Activated T-cell treated with anti-CD3 and anti-CD28 coated beads for 48 hours (primary cell): ENCODE data around the gene PLIN5.

Source experiments
- DNase-seq: peaks from one replicate; pipeline ENCODE4 v3.0.0-alpha.2; 2020; ENCODE audit warnings: low read depth

PLIN5 gene

DNA sequence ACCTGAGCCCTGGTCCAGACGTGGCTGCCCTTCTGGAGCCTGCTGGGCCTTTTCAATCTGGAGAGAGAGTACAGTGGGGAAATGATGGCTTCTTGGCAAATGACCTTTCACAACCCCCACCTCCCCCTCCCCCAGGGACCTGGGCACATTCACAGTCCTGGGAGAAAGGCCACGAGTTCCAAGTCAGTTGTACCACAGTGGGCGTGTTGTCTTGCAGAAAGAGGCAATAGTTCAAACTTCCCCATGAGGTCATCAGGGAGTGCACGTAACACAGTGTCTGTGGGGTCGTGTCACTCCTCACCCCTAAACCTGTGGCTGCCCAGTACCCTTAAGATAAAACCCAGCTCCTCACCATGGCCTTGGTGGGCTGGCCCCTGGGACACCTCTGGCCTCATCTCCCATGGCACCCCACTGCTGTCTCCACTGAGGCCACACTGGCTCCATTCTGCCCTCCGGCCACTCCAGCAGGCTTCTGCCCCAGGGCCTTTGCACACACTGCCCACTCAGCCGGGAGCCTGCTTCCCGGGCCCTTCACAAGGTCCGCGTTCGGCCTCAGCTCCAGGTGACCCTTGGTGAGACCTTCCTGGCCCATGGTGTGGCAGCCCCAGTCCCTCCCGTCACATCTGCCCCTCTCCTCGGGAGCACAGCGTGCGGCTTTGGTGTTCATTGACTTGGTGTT lies 30.0 kb downstream of the PLIN5 start:
- no peak for DNase-seq

DNA sequence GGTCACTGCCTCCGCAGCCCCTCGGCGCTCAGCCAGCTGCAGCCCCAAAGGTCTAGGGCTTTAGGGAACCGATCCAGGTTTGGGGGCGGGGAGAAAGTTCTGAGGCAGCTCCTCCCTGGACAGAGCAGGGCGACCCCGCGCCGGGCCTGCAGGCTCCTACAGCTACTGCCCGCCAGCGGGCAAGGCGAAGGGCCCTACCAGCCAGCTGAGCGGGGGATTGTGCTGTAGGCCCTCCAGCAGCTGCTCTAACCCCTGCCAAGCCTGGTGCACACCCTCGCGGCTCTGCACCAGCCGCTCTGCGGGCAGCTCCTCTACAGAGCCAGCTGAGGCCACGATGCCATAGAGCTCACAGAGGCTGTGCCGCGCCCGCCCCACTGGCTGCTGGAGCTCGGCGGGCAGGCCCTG lies 30.7 kb downstream of the PLIN5 start:
- no peak for DNase-seq

DNA sequence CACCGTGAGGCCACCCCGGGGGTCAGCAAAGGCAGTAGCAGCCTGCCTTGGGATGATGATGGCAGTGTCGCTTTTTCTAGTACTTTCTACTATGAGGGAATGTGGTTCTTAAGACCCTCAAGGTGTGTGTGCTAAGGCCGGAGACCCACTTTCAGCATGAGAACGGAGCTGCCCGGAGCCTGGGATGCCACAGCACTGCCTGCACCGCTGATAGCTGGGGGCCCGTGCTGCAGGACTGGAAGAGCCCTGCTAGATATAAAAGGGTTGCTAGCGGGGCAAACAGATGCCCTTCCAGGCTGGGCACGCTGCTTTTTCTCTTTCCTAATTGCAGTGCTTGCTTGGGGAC lies 31.2 kb downstream of the PLIN5 start:
- DNase-seq, result no peak

DNA sequence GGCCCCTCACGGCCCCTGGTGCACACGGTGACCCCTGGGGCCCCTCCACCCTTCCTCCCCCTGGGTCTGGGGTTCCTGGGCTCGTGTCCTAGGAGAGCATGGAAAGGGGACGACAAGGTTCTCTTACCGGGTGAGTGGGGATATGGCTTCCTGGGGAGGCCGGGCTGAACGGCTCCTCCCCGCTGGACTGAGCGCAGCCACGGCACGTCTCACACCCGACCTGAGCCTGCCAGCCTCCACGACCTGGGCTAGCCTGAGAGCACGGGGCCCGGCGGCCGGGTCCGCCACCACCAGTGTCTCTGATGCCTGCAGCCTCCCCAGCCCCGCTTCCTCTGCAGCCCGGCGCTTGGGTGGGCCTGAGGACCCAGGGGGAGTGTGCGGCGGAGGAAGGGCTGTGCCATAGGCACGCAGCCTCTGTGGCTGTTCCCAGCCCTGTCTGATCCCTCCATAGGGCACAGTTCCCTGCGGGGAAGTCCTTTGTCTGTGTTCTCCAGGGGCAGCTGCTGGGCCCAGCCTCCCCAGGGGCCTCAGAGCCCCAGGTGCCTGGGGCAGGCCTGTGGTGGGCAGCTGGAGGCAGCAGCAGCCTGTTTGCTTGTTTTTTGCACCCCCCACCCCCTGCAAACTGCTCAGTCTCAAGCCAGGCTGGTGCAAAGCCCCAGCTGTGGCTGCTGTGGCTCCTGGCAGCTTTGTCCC lies 31.7 kb downstream of the PLIN5 start:
- DNase-seq, result no peak

DNA sequence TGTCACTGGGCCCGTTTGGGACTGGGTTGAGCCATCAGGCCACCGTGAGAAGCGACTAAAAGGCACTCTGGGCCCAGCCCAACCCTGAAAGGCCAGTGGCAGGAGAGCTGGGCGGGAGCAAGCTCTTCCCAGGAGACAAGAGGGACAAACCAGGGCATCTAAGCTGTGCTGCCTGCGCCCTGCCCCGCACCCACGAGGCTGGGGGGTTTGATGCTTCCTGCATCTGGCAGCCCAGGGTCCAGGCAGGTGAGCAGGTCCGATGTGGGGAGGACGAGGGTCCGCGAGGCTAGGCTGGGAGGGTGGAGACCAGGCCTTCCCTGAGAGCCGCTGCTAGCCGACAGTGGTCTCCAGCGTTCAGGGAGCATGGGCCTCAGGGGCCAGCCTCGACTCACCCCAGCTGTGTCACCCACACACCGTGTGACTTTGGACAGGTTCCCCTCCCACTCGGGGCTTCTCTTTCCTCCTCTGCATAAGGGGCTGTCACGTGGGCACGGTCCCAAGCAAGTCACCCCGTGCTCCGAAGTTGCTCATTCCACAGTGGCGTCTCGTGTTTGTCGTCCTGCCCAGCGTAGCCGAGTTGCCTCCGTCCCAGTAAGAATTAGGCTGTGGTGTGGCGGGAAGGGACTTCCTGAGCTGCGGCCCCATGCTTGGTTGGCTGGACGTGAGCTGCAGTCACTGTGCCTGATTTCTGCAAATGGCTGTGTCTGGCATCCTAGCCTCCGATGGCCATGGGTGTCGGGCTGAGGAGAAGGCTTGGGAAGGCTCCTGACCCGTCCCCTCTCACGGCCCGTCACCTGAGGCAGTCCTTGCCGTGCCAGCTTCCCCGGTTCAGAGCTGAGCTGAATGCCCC lies 32.5 kb downstream of the PLIN5 start:
- no peak for DNase-seq

DNA sequence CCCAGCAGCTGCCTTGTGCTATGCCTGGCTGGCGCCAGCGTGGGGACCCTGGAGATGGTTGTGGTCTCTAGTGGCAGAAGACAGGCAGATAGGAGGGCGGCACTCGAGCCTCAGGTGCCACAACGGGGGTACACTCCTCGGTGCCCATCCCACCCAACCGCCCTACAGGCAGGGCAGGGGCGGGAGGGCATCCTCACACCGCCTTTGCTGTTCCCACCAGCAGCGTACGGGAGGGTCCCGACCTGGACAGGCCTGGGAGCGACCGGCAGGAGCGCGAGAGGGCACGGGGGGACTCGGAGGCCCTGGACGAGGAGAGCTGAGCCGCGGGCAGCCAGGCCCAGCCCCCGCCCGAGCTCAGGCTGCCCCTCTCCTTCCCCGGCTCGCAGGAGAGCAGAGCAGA lies 33.3 kb downstream of the PLIN5 start:
- no peak for DNase-seq

DNA sequence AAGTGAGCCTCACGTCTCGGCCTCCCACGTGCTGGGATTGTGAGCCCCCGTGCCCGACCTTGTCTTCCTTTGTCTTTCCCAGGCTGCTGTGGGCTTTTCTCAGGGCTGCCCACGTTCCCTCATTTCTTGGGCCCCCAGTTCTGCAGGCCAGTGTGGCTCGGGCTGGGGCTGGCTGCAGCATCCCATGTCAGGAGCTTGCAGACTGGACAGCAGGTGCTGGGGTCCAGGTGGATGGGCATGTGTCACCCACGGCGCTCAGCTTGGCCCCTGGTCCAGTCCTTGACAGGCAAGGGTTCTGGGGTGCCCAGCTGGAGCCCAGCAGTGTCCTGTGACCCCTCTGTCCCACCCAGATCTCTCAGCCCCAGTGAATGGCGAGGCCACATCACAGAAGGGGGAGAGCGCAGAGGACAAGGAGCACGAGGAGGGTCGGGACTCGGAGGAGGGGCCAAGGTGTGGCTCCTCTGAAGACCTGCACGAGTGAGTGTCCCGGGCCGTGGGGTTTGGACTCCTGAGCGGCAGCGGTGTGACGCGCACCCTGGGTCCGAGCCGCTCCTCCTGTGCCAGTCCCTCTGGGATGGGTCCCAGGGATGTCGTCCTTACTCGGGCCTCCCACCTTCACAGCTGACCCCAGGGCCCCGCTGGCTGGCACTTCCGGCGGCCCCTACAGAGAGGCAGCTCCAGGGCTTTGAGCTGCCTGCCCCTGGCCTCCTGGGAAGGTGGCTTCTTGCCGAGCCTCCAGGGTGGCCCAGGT lies 34.0 kb downstream of the PLIN5 start:
- DNase-seq, result no peak

DNA sequence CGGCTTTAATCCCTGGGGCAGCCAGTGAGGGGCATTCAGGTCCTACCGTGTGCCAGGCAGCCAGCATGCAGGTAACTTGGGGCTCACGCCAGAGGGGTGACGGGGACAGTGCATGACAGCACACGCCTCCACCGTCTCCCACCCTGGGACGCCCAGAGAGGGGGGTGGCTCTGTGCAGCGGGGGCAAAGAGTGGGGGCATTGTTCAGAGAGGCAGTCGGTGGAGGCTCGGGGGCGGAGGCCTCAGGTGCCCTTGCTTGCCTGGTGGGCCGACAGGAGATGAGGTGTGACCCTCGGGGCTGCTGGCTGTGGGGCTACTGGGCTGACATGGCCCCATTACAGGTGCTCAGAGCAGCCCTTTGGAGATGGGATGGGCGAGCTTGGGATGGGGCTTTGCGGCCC lies 35.2 kb downstream of the PLIN5 start:
- DNase-seq, result no peak

DNA sequence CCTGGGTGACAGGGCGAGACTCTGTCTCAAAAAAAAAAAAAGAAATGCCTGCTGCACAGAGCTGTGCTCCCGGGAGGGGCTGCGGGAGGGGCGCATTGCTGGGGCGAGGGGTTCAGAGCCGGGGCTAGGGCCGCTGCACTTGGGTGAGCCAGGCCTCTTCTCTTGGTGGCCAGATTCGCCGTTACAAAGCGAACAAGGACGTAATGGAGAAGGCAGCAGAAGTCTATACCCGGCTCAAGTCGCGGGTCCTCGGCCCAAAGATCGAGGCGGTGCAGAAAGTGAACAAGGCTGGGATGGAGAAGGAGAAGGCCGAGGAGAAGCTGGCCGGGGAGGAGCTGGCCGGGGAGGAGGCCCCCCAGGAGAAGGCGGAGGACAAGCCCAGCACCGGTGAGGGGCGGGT lies 35.7 kb downstream of the PLIN5 start:
- no peak for DNase-seq

DNA sequence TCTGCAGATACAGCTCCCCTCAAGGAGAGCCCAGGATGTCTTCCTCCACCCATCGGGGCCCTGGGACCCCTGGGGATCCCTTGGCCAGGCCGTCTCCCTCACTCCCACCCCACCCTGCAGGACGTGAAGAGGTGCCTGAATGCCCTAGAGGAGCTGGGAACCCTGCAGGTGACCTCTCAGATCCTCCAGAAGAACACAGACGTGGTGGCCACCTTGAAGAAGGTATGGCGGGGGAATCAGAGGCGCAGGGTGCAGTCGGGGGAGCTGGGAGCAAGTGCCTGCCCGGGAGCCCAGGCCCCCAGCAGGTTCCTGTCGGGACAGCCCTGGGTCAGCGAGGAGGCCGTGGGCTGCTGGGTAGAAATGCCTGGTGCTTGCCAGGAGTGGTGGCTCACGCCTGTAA lies 36.3 kb downstream of the PLIN5 start:
- no peak for DNase-seq

DNA sequence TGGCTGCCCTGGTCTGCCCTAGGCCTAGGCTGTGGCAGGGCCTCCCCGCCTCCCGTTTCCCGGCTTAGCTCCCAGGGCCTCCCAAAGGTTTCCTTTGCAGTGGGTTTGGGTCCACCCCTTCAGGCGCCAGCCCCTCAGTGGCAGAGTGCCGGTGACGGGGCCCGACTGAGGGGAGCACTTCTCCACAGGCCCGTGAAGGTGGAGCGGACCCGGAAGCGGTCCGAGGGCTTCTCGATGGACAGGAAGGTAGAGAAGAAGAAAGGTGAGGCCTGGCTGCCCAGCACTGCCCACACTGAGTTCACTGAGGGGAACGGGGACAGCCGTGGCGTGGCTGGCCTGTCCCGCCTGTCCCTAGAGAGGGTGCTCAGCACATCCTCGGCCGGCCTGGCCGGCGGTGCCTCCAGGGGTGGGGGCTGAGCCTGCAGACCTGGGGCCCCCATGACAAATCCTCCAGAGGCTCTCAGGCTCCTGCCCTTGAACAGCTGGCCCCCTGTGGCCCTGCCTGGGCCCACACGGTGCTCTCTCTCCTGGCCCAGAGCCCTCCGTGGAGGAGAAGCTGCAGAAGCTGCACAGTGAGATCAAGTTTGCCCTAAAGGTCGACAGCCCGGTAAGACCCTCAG lies 37.1 kb downstream of the PLIN5 start:
- DNase-seq, result no peak

DNA sequence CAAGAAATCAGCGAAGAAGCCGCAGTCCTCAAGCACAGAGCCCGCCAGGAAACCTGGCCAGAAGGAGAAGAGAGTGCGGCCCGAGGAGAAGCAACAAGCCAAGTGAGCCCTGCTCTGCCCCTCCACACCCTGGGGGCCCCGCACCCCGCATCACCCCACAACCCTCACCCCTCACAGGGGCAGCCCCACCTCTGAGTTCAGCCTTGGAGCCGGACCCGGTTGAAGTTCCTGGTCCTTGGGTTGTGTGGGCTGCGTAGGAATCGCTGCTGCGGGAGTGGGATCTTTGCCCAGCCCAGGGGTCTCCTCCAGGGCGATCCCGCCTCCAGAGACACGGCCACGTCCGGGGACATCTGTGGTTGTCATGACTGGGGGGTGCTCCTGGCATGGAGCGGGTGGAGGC lies 38.7 kb downstream of the PLIN5 start:
- no peak for DNase-seq

DNA sequence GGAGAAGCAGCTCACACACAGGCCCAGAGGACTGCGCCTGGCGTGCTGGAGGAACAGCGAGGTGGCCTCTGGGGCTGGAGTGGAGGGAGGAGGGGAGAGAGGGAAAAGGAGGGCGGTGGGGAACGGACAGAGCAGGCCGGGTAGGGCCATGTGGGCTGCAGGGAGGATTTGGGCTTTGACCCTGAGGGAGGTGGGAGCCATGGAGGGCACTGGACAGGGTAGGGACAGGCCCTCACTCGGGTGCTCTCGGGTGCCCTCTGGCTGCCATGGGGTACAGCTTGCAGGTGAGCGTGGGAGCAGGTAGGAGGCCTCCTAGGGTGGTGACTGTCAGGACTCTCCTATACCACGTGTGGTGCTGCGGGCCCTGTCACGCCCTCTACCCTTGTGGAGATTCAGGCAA lies 39.6 kb downstream of the PLIN5 start:
- DNase-seq, result no peak

DNA sequence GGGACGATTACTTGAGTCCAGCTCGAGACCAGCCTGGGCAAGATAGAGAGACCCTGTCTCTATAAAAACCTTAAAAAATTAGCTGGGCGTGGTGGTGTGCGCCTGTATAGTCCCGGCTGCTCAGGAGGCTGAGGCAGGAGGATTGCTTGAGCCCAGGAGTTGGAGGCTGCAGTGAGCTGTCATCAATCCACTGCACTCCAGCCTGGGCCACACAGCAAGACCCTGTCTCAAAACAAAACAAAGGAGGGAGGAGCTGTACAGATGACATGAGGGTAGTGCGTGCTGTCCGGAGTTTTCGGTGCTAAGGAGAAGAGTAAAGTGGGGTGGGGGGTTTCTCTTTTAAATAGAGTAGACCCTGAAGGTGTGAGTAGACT lies 40.3 kb downstream of the PLIN5 start:
- no peak for DNase-seq

DNA sequence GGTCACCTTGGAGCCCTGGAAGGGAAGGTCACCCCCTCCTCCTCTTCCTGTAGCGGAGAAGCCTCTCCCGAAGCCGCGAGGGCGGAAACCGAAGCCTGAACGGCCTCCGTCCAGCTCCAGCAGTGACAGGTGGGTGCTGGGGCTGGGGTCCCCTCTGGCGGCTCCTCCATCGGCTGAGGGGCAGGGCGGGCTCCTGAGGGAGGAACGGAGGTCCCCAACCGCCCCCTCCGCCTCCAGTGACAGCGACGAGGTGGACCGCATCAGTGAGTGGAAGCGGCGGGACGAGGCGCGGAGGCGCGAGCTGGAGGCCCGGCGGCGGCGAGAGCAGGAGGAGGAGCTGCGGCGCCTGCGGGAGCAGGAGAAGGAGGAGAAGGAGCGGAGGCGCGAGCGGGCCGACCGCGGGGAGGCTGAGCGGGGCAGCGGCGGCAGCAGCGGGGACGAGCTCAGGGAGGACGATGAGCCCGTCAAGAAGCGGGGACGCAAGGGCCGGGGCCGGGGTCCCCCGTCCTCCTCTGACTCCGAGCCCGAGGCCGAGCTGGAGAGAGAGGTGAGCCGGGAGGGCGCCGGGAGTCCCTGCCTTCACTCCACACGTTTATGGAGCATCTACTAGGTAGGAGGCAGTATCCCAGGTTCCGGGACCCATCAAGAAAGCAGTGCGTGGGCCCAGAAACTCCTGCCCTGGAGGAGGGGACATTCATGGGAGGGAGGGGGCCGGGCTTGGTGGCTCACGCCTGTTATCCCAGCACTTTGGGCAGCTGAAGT lies 40.9 kb downstream of the PLIN5 start:
- DNase-seq, result no peak

DNA sequence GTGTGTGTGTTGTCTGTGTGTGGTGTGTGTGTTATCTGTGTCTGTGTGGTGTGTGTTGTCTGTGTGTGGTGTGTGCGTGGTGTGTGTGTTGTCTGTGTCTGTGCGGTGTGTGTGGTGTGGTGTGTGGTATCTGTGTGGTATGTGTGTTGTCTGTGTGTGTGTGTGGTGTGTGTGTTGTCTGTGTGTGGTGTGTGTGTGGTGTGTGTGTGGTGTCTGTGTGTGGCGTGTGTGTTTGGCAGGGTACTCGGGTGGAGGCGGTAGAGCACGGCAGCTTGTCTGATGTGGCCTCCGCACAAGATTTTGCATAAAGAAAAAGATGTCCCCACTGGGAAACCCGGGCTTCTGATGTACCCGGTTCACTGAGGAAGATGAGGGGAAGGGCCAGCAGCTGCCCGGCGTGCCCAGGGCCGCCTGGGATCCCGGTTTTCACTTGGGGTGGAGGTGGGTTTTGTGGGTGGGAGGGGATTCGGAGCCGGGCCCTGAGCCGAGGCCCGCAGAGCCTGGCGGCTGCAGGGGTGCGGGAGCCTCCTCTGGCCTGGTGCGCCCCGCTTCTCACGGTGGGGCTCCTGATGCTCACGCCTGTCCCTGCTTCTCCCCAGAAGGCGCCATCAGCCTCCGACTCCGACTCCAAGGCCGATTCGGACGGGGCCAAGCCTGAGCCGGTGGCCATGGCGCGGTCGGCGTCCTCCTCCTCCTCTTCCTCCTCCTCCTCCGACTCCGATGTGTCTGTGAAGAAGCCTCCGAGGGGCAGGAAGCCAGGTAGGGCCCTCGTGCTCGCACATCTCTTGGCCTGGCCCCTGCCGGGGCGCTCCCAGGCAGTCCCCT lies 41.7 kb downstream of the PLIN5 start:
- DNase-seq, result no peak

DNA sequence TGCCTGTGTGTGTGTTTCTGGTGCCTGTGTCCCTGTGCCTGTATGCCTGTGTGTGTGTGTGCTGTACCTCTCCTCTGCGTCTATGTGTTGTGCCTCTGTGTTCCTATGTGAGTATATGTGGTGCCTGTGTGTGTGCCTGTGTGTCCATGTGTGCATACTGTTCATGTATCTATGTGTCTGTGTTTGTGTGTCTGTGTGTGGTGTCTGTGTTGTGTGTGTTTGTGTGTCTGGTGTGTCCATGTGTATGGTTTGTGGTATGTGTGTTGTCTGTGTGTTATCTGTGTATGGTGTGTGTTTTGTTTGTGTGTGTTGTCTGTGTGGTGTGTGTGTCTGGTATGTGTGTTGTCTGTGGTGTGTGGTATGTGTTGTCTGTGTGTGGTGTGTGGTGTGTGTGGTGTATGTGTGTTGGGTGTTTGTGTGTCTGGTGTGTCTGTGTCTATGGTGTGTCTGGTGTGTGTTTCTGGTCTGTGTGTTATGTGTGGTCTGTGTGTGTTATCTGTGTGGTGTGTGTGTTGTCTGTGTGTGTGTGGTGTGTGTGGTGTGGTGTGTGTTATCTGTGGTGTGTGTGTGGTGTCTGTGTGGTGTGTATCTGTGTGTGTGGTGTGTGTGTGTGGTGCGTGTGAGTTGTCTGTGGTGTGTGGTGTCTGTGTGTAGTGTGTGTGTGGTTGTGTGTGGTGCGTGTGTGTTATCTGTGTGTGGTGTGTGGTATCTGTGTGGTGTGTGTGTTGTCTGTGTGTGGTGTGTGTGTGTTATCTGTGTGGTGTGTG lies 42.5 kb downstream of the PLIN5 start:
- no peak for DNase-seq

DNA sequence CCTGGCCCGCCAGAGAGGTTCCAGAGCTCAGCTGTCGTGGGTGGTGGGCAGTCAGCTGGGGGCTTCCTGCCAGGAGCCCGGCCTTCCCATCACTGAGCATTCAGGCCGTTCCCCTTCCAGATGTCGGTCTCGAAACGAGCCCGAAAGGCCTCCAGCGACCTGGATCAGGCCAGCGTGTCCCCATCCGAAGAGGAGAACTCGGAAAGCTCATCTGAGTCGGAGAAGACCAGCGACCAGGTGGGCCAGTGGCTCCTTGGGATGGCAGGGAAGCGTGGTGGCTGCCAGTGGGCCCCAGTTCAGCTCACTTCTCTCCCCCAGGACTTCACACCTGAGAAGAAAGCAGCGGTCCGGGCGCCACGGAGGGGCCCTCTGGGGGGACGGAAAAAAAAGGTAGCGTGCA lies 43.6 kb downstream of the PLIN5 start:
- no peak for DNase-seq

DNA sequence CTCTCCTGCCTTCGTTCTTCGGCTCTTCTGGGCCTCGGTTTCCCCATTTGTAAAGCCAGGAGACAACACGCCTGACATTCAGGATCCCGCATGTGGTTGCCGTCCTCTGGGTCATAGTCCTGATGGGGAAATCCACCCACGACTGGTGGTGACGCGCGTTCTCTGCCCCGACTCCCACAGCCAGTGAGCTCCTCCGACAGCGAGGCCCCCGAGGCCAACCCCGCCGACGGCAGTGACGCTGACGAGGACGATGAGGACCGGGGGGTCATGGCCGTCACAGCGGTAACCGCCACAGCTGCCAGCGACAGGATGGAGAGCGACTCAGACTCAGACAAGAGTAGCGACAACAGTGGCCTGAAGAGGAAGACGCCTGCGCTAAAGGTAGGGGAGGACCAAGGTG lies 46.5 kb downstream of the PLIN5 start:
- no peak for DNase-seq

DNA sequence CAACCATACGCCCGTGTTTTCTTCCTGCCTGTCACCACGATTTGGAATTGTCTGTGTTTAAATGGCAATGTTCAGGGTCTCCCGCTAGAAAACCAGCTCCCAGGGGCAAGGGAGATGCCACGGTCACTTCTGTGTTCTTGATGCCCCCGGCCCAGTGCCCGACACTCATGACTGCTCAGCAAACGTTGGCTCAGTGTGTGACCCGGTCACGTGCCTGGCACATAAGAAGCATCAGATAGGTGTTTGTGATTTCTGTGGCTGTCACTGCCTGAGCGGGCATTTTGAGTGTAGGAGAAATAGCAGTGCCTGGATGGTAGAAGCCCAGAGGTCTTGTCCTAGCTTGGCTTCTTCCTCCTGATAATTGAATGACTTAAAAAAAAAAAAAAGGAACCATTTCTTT lies 47.5 kb downstream of the PLIN5 start:
- no peak for DNase-seq
